GM19324 (cell line): ENCODE data around the gene CLCN6.
A peak's percentile ranks its signal among the peaks of the same experiment; 100 is the strongest.

ENCODE experiments used
- ATAC-seq: cut with Tn5 transposase; IDR thresholded peaks from one replicate; pipeline ENCODE4 v1.9.1; 2021; ENCODE audit warnings: mild to moderate bottlenecking, moderate library complexity; ENCODE audit not compliant: unreplicated experiment, low FRiP score

The CLCN6 gene, protein sequence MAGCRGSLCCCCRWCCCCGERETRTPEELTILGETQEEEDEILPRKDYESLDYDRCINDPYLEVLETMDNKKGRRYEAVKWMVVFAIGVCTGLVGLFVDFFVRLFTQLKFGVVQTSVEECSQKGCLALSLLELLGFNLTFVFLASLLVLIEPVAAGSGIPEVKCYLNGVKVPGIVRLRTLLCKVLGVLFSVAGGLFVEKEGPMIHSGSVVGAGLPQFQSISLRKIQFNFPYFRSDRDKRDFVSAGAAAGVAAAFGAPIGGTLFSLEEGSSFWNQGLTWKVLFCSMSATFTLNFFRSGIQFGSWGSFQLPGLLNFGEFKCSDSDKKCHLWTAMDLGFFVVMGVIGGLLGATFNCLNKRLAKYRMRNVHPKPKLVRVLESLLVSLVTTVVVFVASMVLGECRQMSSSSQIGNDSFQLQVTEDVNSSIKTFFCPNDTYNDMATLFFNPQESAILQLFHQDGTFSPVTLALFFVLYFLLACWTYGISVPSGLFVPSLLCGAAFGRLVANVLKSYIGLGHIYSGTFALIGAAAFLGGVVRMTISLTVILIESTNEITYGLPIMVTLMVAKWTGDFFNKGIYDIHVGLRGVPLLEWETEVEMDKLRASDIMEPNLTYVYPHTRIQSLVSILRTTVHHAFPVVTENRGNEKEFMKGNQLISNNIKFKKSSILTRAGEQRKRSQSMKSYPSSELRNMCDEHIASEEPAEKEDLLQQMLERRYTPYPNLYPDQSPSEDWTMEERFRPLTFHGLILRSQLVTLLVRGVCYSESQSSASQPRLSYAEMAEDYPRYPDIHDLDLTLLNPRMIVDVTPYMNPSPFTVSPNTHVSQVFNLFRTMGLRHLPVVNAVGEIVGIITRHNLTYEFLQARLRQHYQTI

DNA sequence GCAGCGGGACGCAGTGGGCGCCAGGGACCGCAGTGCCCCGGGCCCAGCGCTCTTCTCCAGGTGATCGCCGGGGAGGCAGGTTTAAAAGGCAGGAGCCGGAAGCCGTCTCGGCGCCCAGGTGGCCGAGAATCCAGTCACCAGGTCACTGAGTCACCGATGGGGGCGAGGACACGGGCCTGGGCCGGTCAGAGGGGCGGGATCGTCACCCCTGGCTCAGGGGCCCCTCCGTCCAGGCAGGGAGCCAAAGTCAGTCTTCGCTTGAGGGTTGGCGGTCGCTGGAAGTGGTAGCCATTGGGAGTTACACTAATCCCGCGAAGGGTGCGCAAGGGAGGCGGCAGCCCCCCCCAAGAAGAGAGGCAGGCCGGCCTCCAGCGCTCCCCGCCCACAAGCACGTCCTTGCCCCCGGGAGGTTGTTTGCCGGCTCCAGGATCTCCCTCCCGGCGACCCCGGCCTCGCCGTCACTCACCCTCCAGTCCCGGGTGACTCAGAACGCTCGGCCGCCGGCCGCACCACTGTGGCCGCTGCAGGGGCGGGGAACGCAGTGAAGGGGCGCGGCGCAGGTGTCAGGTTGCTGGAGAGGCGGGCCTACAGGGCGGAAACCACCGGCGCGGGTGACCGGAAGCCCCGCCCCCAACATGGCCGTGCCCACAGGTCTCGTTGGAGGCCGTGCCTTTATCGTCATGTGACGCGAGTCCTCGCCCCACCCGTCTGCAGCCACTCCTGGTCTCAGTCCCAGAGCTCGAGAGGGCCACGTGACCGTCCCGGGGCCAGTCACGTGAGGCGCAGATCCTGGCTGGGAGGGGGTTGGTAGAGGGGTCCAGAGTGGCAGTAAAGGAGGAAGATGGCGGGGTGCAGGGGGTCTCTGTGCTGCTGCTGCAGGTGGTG is at the start of gene CLCN6, which contains the start of gene MTHFR:
Gene CLCN6 (plus strand): TSS at position 770 of the 885 bp plus-strand sequence. CDS start 72 bp downstream, at position 842.
Gene MTHFR (minus strand): TSS at position 543 of the 885 bp plus-strand sequence. CDS start 2,848 bp downstream, outside the sequence.
- ATAC-seq = peak; percentile 88

- no peak for ATAC-seq
Observed at GRCh38 chr1:11757047-11757446, 48.9 kb upstream of the CLCN6 start.

- no peak for ATAC-seq
Observed at GRCh38 chr1:11759791-11760190, 46.2 kb upstream of the CLCN6 start.

- ATAC-seq = no peak
Observed at GRCh38 chr1:11761285-11761684, 44.7 kb upstream of the CLCN6 start.

DNA sequence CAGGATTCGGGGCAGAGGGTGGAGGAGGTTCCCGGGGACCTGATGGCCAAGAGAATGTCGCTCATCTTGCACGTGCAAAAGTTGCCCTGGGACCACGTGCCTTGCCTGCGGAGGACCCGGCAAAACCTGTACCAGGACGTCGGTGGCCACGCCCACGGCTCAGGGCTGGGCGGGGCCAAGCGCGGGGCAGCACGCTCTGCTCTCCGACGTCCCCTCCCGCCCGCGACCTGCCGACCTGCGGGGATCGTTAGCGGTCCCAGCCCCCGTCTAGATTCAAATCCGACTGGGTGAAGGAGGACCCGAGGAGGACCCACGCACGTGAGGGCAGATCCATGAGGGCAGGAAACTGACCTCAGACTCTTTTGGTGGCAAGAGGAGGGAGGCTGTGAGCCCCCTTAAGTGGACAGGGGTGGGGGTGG is 44.0 kb upstream of the CLCN6 start, which contains the start of gene C1orf167:
Gene C1orf167 (plus strand): TSS at position 206 of the 419 bp plus-strand sequence. CDS start 2,208 bp downstream, outside the sequence.
- ATAC-seq = no peak

GRCh38 chr1:11764115-11764514 is 41.9 kb upstream of the CLCN6 start:
- no peak for ATAC-seq

- no peak for ATAC-seq
Observed at GRCh38 chr1:11764519-11764918, 41.5 kb upstream of the CLCN6 start.

DNA sequence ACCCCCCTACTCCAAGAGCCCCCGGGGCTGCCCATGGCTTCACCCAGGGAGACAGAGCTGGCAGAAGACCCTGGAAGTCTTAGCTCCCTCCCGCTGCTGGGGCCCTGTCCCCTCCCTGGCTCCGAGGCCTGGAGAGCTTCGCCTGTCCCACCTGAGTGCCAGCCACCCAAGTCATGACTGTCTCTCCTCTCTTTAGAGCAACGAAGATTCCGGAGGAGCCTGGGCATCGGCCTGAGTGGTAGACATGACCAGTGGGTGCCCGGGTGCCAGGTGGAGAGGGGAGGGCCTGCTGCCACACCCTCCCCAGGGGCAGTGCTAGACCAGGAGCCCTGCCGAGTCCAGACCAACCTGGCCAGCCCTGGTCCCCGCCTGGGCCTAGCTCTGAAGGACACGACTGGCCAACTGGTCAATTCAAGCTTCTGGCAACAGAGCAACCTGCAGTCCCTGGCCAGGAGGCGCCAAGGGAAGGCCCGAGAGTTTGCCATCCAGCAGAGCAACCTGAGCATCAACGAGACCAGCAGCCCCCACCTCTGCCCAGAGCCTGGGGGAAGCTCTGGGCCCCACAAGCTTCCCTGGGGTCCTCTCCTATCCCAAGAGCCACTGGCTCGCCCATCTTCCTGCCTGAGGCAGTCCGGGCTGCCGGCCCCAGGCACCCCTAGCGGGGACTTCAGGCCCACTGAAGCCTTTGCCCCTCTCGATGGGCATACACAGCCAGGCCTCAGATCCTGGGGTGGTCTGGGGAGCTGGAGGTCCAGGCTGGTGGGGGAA is 40.1 kb upstream of the CLCN6 start:
- ATAC-seq = no peak

DNA sequence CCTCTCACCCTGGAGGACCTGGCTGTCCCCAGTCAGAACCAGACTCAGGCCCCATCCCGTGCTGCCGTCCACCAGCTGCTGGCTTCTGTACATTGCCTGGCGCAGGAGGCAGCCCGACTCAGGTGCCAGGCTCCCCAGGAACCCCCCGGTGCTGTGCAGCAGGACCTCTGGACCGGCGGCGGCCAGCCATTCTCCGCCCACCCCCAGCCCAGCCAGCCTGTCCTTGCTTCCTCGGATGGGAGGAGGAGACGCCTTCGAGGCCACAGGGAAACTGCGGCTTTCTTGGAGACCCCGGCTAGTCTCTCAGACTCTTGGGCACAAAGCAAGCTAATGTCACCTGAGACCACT is 39.6 kb upstream of the CLCN6 start:
- no peak for ATAC-seq

DNA sequence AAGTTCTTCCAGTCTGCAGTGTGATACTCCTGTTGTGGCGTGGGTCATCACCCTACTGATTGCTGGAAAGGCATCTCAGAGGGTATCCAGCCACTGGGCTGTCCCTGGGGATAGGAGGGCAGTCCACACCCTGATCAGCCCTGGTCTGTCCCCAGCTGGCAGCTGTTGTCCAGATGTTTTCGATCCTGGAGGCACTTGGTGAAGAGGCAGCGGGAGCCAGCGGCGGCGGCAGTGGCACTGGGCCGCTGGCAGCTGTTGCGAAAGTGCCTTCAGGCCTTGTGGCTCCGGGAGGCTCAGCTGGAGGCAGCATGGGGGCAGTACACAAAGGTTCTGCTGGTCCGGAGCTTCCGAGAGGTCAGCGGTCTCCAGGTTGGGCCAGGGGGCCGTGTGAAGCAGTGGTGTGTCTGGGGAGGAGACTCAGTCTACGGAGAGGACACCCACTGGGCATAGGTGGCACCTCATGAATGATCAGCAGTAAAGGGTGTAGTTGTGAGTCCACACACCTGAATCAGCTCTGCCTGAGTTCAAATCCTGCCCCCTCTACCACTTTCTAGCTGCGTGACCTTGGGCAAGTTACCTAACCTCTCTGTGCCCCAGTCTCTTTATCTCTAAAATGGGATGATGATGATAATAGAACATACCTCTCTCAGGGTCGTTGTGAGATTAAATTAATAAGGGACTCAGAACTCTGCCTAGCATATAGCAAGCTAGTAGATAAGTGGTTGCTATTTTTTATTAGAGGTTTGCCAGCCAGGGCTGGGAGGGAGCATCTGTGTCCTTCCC is 37.9 kb upstream of the CLCN6 start:
- no peak for ATAC-seq

GRCh38 chr1:11768821-11769220 is 37.2 kb upstream of the CLCN6 start:
- no peak for ATAC-seq

DNA sequence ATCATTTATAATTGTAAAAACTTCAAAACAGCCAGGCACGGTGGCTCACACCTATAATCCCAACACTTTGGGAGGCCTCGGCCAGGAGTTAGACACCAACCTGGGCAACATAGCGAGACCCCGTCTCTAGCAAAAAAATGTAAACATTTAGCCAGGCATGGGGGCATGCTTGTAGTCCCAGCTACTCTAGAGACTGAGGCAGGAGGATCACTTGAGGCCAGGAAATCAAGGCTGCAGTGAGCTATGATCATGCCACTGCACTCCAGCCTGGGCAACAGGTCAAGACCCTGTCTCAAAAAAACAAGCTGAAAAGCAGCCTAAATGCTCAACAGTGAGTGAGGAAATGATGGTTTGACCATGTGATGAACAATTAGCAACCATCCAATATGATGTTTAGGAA is 36.7 kb upstream of the CLCN6 start:
- no peak for ATAC-seq

DNA sequence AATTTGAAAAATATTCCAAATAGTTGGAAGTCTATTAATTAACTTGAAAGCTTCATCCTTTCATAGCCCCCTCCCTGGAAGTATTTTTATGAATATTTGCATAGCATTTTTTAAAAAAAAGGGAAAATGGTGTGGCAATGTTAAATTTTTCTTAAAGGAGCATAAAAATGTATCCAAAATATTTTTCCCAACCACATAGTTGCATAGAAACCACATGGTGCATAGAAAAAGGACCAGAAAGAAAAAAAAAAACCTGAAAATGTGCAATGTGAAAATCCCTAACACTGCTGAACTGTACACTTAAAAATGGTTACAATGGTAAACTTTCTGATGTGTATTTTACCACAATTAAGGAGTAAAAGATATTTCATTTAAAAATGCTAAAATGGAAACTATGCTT is 36.0 kb upstream of the CLCN6 start:
- ATAC-seq = no peak

DNA sequence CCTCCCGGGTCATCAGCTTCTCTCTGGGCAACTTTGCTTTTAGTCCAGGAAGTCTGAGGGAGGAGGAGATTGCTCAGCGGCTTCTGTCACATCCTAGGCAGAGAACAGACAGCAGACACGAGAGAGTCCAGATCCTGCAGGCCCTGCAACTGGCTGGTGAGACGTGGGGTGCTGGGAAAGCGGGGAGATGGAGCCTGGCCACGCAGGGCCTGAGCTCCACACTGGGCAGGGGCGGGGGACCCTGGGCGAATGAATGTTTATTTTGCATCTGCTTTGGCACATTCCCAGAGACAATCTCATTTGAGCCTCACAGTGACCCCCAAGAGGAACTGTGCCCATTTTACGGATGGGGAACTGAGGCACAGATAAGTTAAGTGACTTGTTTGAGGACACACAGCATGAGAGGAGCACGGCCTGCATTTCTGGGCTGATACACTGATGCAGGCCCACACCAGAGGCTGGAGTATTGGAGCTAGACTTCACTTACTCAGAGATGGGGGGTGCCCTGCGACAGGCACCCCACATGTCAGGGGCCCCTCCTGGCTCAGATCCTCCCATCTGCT is 34.4 kb upstream of the CLCN6 start:
- no peak for ATAC-seq

DNA sequence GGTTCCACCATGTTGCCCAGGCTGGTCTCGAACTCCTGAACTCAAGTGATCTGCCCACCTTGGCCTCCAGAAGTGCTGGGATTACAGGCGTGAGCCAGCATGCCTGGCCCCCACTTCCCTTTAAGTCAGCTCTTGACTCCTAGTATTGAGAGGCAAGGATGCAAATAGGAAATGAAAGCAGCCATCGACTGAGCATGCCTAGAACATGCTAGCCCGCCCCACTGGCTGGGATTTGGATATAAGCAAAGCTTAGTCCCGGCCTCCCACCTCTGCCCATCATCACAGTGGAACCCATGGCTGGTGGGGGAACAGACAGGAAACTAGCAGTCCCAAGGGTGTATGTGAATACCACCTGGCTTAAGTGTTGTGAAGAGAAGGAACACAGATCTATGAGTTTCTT is 33.5 kb upstream of the CLCN6 start:
- ATAC-seq = no peak

DNA sequence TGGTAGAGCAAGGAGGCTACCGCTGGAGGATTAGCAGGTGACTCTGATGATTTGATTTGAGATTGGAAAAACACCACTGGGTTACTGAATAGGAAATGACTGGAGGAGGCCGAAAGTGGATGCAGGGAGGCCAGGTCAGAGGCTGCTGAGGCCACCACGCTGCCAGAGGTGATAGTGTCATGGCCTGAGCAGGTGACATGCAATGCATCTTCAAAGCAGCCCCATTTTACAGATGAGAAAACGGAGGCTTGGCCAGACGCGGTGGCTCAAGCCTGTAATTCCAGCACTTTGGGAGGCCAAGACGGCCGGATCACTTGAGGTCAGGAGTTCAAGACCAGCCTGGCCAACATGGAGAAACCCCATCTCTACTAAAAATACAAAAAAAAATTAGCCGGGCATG is 31.2 kb upstream of the CLCN6 start:
- no peak for ATAC-seq

GRCh38 chr1:11777658-11778322 is 28.2 kb upstream of the CLCN6 start:
- no peak for ATAC-seq

DNA sequence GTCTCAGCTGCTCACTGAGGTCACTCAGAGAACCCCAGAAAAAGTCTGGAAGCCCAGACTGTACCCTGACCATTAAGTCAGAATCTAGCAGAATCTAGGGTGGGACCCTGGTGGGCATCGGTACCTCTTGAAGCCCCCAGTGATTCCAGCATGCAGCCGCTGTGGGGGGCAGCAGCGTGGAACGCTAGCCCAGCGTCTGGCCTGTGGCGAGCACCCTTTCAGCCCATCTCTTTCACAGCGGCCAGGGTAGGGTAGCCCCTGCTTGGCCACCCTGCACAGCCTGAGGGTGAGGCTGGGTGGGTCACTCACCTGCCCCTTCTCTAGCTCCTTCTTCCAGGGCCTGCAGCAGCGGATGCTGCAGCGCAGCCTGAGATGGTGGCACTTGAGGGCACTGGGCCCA is 27.7 kb upstream of the CLCN6 start:
- ATAC-seq = no peak
